Gastrocnemius medialis (tissue), 4 donors: Measurements from ENCODE around the gene LPCAT1.

Source experiments
- POLR2A ChIP-seq, 2 donors: fragments of 450-650 bp; IDR thresholded peaks; one replicate each; pipeline ENCODE4 v1.6.1; 2017; ENCODE audit warnings: antibody characterized with exemption in 2 of 2, mild to moderate bottlenecking in 2 of 2, moderate library complexity in 2 of 2
- TF ChIP-seq, protein P1 (sequence below), 5 experiments: fragments of 450-650 bp in 3 of 5; fragments of 200-600 bp in 2 of 5; sonication (generic) in 2 of 5; IDR thresholded peaks in 4 of 5; conservative IDR thresholded peaks in 1 of 5; 1 replicate in 4 of 5; 2 replicates in 1 of 5; pipeline ENCODE4 v1.5.1; 2016 to 2019; ENCODE audit warnings: antibody characterized with exemption in 5 of 5, mild to moderate bottlenecking in 3 of 5, moderate library complexity in 3 of 5

DNA sequence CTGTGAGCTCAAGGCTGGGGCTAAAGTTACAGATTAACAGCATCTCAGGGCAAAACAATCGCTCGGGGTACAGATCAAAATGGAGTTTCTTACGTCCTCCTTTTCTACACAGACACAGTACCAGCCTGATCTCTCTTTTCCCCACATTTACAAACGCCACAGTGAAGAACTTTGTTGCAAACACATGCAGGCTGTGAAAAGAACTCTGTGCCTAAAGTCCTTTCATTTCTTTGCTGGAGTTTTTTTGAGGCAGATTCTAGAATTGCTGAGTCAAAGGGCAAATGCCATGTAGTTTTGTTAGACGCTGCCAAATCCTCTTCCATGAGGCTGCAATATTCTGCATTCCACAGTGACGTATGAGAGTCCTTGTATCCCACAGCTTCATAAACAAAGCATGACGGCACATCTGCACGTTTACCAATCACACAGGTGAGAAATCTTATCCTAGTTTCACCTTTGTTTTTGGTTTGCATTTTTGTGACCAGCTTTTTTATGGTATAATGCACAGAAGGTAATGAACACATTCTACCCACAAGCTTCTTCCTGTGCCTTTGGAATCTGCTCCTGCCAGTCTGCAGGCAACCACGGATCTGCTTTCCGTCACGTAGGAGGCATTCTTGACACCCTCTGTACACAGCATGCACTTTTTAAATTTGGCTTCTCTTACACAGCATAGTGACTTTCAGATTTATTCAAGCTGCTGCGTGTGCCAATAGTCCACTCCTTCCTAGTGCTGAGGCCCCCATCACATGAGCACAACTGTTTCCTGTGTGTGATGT, 44.6 kb upstream of the LPCAT1 start:
- TF ChIP-seq POLR2A (IDR thresholded peaks at IDR 0.05) = no peak
- TF ChIP-seq, protein P1, sequence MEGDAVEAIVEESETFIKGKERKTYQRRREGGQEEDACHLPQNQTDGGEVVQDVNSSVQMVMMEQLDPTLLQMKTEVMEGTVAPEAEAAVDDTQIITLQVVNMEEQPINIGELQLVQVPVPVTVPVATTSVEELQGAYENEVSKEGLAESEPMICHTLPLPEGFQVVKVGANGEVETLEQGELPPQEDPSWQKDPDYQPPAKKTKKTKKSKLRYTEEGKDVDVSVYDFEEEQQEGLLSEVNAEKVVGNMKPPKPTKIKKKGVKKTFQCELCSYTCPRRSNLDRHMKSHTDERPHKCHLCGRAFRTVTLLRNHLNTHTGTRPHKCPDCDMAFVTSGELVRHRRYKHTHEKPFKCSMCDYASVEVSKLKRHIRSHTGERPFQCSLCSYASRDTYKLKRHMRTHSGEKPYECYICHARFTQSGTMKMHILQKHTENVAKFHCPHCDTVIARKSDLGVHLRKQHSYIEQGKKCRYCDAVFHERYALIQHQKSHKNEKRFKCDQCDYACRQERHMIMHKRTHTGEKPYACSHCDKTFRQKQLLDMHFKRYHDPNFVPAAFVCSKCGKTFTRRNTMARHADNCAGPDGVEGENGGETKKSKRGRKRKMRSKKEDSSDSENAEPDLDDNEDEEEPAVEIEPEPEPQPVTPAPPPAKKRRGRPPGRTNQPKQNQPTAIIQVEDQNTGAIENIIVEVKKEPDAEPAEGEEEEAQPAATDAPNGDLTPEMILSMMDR (IDR thresholded peaks at IDR 0.05 in 4 of 5, conservative IDR thresholded peaks at IDR 0.05 in 1 of 5) = no peak
